ENCODE results near the gene UTP4.

The UTP4 gene

GRCh38 chr16:69107316-69107962, 25.0 kb upstream of the UTP4 start:
- Mint-ChIP-seq H3K4me1 (peaks cover 26% of the 10 kb centered on the region), H3K36me3 (peaks cover 22% of the 10 kb centered on the region), H3K27me3 (peaks cover 73% of the 10 kb centered on the region), H3K4me3 (peak overlapping the region; percentile 68), H3K27ac (no peak overlapping the region), H3K9me3 (no peaks in the 10 kb centered on the region)
- no peak for ATAC-seq

GRCh38 chr16:69108064-69108904, 24.2 kb upstream of the UTP4 start:
- no peaks in the 10 kb centered on the region for H3K9me3 Mint-ChIP-seq
- ATAC-seq, result no peak
- peaks cover 65% of the 10 kb centered on the region for H3K27me3 Mint-ChIP-seq
- no peak overlapping the region for H3K4me3 Mint-ChIP-seq
- H3K4me1 Mint-ChIP-seq, result peaks cover 33% of the 10 kb centered on the region
- H3K36me3 Mint-ChIP-seq, result peaks cover 22% of the 10 kb centered on the region
- H3K27ac Mint-ChIP-seq, result no peak overlapping the region

- Mint-ChIP-seq H3K4me1 (peaks cover 33% of the 10 kb centered on the region), H3K27ac (no peak overlapping the region), H3K27me3 (peaks cover 59% of the 10 kb centered on the region), H3K36me3 (peaks cover 22% of the 10 kb centered on the region), H3K9me3 (no peaks in the 10 kb centered on the region), H3K4me3 (no peak overlapping the region)
- no peak for ATAC-seq
Measured at GRCh38 chr16:69108905-69109252, 23.6 kb upstream of the UTP4 start.

GRCh38 chr16:69109486-69110270, 22.8 kb upstream of the UTP4 start:
- Mint-ChIP-seq H3K4me1 (peaks cover 33% of the 10 kb centered on the region), H3K9me3 (no peaks in the 10 kb centered on the region), H3K4me3 (no peak overlapping the region), H3K27ac (no peak overlapping the region), H3K27me3 (peaks cover 51% of the 10 kb centered on the region), H3K36me3 (peaks cover 25% of the 10 kb centered on the region)
- ATAC-seq, result no peak

GRCh38 chr16:69110406-69110805, 22.0 kb upstream of the UTP4 start:
- Mint-ChIP-seq H3K4me1 (peaks cover 31% of the 10 kb centered on the region), H3K27me3 (peaks cover 44% of the 10 kb centered on the region), H3K27ac (no peak overlapping the region), H3K4me3 (no peak overlapping the region), H3K36me3 (peaks cover 30% of the 10 kb centered on the region), H3K9me3 (no peaks in the 10 kb centered on the region)
- no peak for ATAC-seq

GRCh38 chr16:69111216-69111875, 21.1 kb upstream of the UTP4 start:
- H3K4me1 Mint-ChIP-seq, result peaks cover 26% of the 10 kb centered on the region
- no peak for ATAC-seq
- no peak overlapping the region for H3K4me3 Mint-ChIP-seq

GRCh38 chr16:69111876-69112230, 20.6 kb upstream of the UTP4 start:
- peaks cover 31% of the 10 kb centered on the region for H3K27me3 Mint-ChIP-seq
- peaks cover 22% of the 10 kb centered on the region for H3K4me1 Mint-ChIP-seq
- no peak overlapping the region for H3K27ac Mint-ChIP-seq
- no peaks in the 10 kb centered on the region for H3K9me3 Mint-ChIP-seq
- peaks cover 44% of the 10 kb centered on the region for H3K36me3 Mint-ChIP-seq
- no peak for ATAC-seq
- H3K4me3 Mint-ChIP-seq, result no peak overlapping the region

More at GRCh38 chr16:69111216-69111875, 21.1 kb upstream of the UTP4 start:
- Mint-ChIP-seq H3K9me3 (no peaks in the 10 kb centered on the region), H3K36me3 (peaks cover 40% of the 10 kb centered on the region), H3K27ac (no peak overlapping the region), H3K27me3 (peaks cover 36% of the 10 kb centered on the region)

GRCh38 chr16:69112285-69113129, 19.9 kb upstream of the UTP4 start:
- H3K36me3 Mint-ChIP-seq, result peaks cover 45% of the 10 kb centered on the region
- peak; percentile 71 for ATAC-seq
- no peaks in the 10 kb centered on the region for H3K9me3 Mint-ChIP-seq
- H3K4me1 Mint-ChIP-seq, result peaks cover 15% of the 10 kb centered on the region
- H3K4me3 Mint-ChIP-seq, result no peak overlapping the region
- H3K27ac Mint-ChIP-seq, result no peak overlapping the region
- peaks cover 25% of the 10 kb centered on the region for H3K27me3 Mint-ChIP-seq

GRCh38 chr16:69113216-69113615, 19.2 kb upstream of the UTP4 start:
- no peak for ATAC-seq
- Mint-ChIP-seq H3K27me3 (peaks cover 18% of the 10 kb centered on the region), H3K27ac (no peak overlapping the region), H3K36me3 (peaks cover 52% of the 10 kb centered on the region), H3K4me3 (no peak overlapping the region), H3K4me1 (peaks cover 8% of the 10 kb centered on the region), H3K9me3 (no peaks in the 10 kb centered on the region)

GRCh38 chr16:69114346-69114975, 18.0 kb upstream of the UTP4 start:
- peaks cover 7% of the 10 kb centered on the region for H3K4me1 Mint-ChIP-seq
- no peak overlapping the region for H3K4me3 Mint-ChIP-seq
- H3K27ac Mint-ChIP-seq, result no peak overlapping the region
- no peak for ATAC-seq
- H3K27me3 Mint-ChIP-seq, result peaks cover 5% of the 10 kb centered on the region
- H3K9me3 Mint-ChIP-seq, result no peaks in the 10 kb centered on the region
- peaks cover 59% of the 10 kb centered on the region for H3K36me3 Mint-ChIP-seq

- no peaks in the 10 kb centered on the region for H3K9me3 Mint-ChIP-seq
- H3K4me1 Mint-ChIP-seq, result peaks cover 7% of the 10 kb centered on the region
- H3K36me3 Mint-ChIP-seq, result peaks cover 55% of the 10 kb centered on the region
- no peak overlapping the region for H3K4me3 Mint-ChIP-seq
- ATAC-seq, result no peak
- H3K27me3 Mint-ChIP-seq, result peaks cover under 1% of the 10 kb centered on the region
- no peak overlapping the region for H3K27ac Mint-ChIP-seq
Measured at GRCh38 chr16:69114976-69115355, 17.5 kb upstream of the UTP4 start.

GRCh38 chr16:69115361-69115760, 17.1 kb upstream of the UTP4 start:
- no peak for ATAC-seq
- peaks cover 7% of the 10 kb centered on the region for H3K4me1 Mint-ChIP-seq
- no peak overlapping the region for H3K4me3 Mint-ChIP-seq
- H3K9me3 Mint-ChIP-seq, result no peaks in the 10 kb centered on the region
- H3K27ac Mint-ChIP-seq, result no peak overlapping the region
- no peaks in the 10 kb centered on the region for H3K27me3 Mint-ChIP-seq
- peaks cover 57% of the 10 kb centered on the region for H3K36me3 Mint-ChIP-seq

GRCh38 chr16:69115837-69116236, 16.6 kb upstream of the UTP4 start:
- Mint-ChIP-seq H3K27ac (no peak overlapping the region), H3K4me1 (peaks cover 7% of the 10 kb centered on the region), H3K9me3 (no peaks in the 10 kb centered on the region), H3K27me3 (no peaks in the 10 kb centered on the region), H3K36me3 (peaks cover 57% of the 10 kb centered on the region), H3K4me3 (no peak overlapping the region)
- no peak for ATAC-seq

GRCh38 chr16:69116256-69116875, 16.1 kb upstream of the UTP4 start:
- H3K27ac Mint-ChIP-seq, result no peak overlapping the region
- H3K4me1 Mint-ChIP-seq, result peaks cover 7% of the 10 kb centered on the region
- no peaks in the 10 kb centered on the region for H3K27me3 Mint-ChIP-seq
- peaks cover 61% of the 10 kb centered on the region for H3K36me3 Mint-ChIP-seq
- no peak for ATAC-seq
- H3K4me3 Mint-ChIP-seq, result no peak overlapping the region
- no peaks in the 10 kb centered on the region for H3K9me3 Mint-ChIP-seq
